Tibial artery (tissue), 4 donors: ENCODE data around the gene EPHB3.

Experiments used
- DNase-seq, 2 donors: peaks; one replicate each; pipeline ENCODE4 v3.0.0-alpha.2; 2019
- H3K27ac ChIP-seq, 2 donors: fragments of 200-600 bp; sonication (generic) in 1 of 2; 1 replicate in 1 of 2; 2 replicates in 1 of 2; pipeline ENCODE4 v1.5.1; 2018 to 2019; ENCODE audit warnings: mild to moderate bottlenecking in 1 of 2
- H3K27me3 ChIP-seq, 2 donors: fragments of 200-600 bp; sonication (generic) in 1 of 2; one replicate each; pipeline versions ENCODE4 v1.5.1 to v1.6.0; 2016 to 2019
- H3K36me3 ChIP-seq, 3 donors: fragments of 200-600 bp; sonication (generic) in 2 of 3; one replicate each; pipeline ENCODE4 v1.5.1; 2016 to 2019; ENCODE audit warnings: mild to moderate bottlenecking in 2 of 3
- H3K4me1 ChIP-seq, 4 donors: fragments of 200-600 bp; sonication (generic) in 2 of 4; 1 replicate in 3 of 4; 2 replicates in 1 of 4; pipeline ENCODE4 v1.5.1; 2016 to 2019
- H3K4me3 ChIP-seq, 2 donors: fragments of 200-600 bp; sonication (generic) in 1 of 2; 1 replicate in 1 of 2; 2 replicates in 1 of 2; pipeline ENCODE4 v1.5.1; 2018 to 2019; ENCODE audit warnings: mild to moderate bottlenecking in 2 of 2
- H3K9me3 ChIP-seq, 3 donors: fragments of 200-600 bp; sonication (generic) in 1 of 3; one replicate each; pipeline ENCODE4 v1.5.1; 2016 to 2019
- intact Hi-C: fragments of 100-400 bp; cut with DNase I; formaldehyde crosslinking; loops from one replicate; pipeline ENCODE4 v1.15.0; 2023; ENCODE audit warnings: low total_unique reads
- TF ChIP-seq, protein P1 (sequence below), 2 experiments: fragments of 200-600 bp in 1 of 2; fragments of 450-650 bp in 1 of 2; IDR thresholded peaks; one replicate each; pipeline ENCODE4 v1.5.1; 2017 to 2019; ENCODE audit warnings: antibody characterized with exemption in 2 of 2, mild to moderate bottlenecking in 1 of 2, moderate library complexity in 1 of 2

EPHB3 gene

DNA sequence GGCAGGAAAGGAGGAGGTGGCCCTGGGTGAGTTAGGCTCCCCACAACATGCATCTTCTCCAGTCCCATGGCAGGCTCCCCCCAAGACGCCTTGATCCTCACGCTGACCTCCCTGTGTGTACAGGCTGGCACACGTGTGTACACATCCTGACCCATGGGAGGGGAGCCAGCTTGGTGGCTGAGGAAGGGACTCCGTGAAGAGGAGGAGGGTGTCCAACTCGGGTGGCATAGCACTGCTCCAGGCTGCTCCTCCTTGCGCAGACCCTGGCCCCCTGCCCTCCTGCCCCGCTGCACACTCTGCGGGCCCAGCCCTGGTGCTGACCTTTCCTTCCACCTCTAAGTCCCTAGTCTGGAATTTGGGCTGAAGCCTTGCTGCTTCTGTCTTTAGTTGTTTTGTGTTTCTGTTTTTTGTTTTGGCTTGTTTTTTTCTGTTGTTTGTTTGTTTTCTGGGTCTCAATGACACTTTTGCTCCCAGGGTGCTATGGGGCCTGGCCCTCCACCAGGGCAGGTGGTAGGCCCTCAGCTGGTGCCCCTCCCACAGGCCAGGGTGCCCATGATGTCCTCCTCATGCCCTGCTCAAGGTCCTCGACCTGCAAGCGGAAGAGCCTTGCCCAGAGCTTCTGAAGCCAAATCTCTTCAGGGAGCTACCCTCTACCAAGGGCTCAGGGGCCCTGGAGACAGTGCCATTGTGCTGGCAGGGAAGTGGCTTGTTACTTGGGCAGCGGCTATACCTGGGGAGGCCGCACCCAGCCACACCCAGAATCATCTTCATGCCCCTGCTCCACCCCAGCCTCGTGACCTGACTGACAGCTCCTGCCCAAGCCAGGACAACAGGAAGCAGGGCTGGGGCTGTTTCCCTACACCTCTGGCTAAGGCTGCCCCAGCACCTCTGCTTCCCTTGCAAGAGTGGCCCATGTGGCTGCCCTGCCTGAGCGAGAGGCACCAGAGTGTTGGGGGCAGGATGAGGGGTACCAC, 5.1 kb downstream of the EPHB3 start:
- H3K4me3 ChIP-seq, result no peak overlapping the region
- TF ChIP-seq, protein P1, sequence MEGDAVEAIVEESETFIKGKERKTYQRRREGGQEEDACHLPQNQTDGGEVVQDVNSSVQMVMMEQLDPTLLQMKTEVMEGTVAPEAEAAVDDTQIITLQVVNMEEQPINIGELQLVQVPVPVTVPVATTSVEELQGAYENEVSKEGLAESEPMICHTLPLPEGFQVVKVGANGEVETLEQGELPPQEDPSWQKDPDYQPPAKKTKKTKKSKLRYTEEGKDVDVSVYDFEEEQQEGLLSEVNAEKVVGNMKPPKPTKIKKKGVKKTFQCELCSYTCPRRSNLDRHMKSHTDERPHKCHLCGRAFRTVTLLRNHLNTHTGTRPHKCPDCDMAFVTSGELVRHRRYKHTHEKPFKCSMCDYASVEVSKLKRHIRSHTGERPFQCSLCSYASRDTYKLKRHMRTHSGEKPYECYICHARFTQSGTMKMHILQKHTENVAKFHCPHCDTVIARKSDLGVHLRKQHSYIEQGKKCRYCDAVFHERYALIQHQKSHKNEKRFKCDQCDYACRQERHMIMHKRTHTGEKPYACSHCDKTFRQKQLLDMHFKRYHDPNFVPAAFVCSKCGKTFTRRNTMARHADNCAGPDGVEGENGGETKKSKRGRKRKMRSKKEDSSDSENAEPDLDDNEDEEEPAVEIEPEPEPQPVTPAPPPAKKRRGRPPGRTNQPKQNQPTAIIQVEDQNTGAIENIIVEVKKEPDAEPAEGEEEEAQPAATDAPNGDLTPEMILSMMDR (IDR thresholded peaks at IDR 0.05), result no peak
- no peaks in the 10 kb centered on the region for H3K9me3 ChIP-seq
- no peaks in the 10 kb centered on the region for H3K27me3 ChIP-seq
- intact Hi-C loops, result loop anchor here (5.0 kb wide), 1 partner anchor 146 kb away; the partner anchor contains the start of gene MAGEF1
- peak overlapping the region; percentile 38 to 73 for H3K27ac ChIP-seq
- DNase-seq, result no peak
- H3K36me3 ChIP-seq, result no peaks in the 10 kb centered on the region
- H3K4me1 ChIP-seq, result peaks cover 0 to 73% (median 33%) of the 10 kb centered on the region in 4 donors

DNA sequence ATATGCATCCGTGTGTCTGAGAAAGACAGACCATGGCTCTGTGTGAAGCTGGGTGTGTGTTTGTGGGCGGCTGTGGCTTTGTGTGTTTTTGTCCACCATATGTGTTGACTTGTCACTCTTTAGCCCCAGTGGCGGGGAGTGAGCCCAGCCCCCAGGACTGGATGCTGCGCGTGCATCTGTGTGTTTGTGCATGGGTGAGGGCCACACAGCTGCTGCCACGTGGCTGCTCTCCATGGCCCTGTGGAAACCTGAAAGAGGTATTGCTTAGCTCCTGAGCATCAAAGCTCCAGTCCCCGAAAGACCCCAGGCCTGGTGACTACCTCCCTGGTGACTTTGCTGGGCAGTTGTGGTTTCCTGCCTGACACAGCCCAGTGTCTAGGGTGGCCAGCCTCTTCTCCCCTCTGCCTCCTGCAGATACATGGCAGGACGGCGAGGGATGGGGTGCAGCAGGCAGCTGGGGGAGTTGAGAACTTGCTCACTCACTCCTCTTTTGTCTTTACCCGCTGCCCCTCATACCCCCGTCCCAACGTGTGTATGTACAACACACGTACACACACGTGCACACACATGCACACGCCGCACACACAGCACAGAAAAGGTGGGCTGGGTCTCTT, 6.5 kb downstream of the EPHB3 start:
- Histone ChIP-seq H3K4me1 (peaks cover 0 to 66% (median 23%) of the 10 kb centered on the region in 4 donors), H3K9me3 (no peaks in the 10 kb centered on the region), H3K27ac (peak overlapping the region; percentile 54 to 65), H3K27me3 (no peaks in the 10 kb centered on the region), H3K4me3 (peak overlapping the region; percentile 55 to 63), H3K36me3 (peaks cover 0 to 8% (median 0%) of the 10 kb centered on the region in 3 donors)
- no peak for DNase-seq
- intact Hi-C loops, result loop anchor here (5.0 kb wide), 1 partner anchor 144 kb away; the partner anchor contains the start of gene MAGEF1
- TF ChIP-seq, protein P1 (IDR thresholded peaks at IDR 0.05), result no peak

DNA sequence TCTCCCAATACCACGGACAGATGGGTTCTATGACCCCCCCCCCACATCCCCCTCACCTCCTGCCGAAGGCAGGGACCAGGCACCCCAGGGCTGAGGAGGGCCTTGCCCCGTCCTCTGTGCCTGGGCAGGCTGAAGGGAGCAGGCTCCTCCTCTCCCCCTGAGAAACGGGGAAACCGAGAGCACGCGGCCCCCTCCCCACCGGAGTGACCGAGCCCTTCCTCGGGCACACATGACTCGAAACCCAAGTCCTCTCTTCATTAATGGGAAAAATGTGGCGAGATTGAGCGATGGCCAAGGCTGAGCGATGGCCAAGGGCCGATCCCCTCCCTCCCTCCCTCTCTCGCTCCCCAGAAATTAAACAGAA, 7.0 kb downstream of the EPHB3 start:
- Histone ChIP-seq H3K27me3 (no peaks in the 10 kb centered on the region), H3K36me3 (peaks cover 0 to 12% (median 0%) of the 10 kb centered on the region in 3 donors), H3K4me1 (peaks cover 0 to 65% (median 22%) of the 10 kb centered on the region in 4 donors), H3K9me3 (no peaks in the 10 kb centered on the region), H3K4me3 (peak overlapping the region; percentile 55 to 63), H3K27ac (peak overlapping the region; percentile 54 to 65)
- no peak for DNase-seq
- intact Hi-C loops, result loop anchor here (5.0 kb wide), 1 partner anchor 144 kb away; the partner anchor contains the start of gene MAGEF1
- TF ChIP-seq, protein P1 (IDR thresholded peaks at IDR 0.05), result no peak

DNA sequence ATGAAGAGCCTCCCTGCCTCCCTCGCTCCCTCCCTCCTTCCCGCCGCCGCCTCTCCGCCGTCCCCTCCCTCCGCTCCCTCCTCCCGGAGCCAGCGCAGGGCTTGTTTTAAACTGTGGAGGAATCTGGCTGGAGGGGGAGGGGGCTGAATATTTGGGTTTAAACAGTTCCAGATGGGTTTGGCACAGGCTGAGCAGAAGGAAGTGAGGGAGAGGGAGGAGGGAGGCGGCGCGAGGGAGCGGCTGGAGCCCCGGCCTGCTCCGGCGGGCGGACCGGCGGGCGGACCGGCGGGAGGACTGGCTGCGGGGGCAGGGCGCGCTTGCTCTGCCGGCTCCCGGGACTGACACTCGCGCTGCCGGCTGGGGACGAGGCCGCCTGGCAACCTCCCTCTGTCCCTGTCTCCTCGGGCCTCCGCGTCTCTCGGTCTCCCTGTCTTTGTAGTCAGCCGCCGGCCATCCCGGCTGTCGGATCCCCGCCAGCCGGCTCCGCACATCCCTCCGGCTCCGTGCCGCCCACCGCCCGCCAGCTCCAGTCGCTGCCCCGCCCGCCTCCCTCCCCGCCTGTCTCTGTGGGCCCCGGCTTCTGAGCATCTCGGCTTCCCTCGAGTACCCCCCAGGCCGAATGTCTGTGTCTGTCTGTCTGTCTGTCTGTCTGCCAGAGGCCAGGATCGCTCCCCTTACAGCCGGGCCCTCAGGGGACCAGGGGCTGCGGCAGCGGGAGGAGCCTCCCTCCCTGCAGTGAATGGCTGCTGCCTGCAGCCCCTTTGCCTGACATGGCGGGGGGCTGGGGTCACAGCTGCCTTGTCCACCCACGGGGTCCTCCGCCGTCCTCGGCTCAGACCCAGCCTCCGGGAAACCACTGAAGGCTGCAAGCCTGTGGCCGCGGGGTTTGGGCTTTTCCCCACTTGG, 7.6 kb downstream of the EPHB3 start:
- Histone ChIP-seq H3K9me3 (no peaks in the 10 kb centered on the region), H3K4me1 (peaks cover 0 to 62% (median 22%) of the 10 kb centered on the region in 4 donors), H3K36me3 (peaks cover 0 to 12% (median 0%) of the 10 kb centered on the region in 3 donors), H3K27ac (peak overlapping the region; percentile 54 to 65), H3K4me3 (peak overlapping the region; percentile 55 to 63), H3K27me3 (no peaks in the 10 kb centered on the region)
- peak; percentile 87 to 89 for DNase-seq
- intact Hi-C loops, result loop anchor here (5.0 kb wide), 1 partner anchor 143 kb away; the partner anchor contains the start of gene MAGEF1
- TF ChIP-seq, protein P1 (IDR thresholded peaks at IDR 0.05), result no peak

DNA sequence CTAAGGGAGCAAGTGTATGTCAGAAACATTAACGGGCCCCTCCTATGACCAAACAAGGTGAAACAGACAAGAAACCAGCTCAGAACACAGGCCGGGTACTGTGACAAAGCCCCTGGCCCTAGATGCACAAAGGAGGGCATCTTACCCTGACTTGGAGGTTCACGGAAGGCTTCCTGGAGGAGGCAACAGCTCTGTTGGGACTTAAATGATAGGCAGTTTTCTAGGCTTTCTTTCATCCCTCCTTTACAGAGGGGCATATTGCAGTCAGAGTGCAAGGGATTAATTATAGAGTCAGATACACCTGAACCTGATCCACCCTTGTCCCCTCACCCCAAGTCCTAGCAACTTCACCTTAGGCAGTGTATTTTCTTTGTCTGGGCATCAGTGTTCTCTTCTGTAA, 8.4 kb downstream of the EPHB3 start:
- intact Hi-C loops, result no loop called here
- no peak for DNase-seq
- Histone ChIP-seq H3K36me3 (peaks cover 0 to 12% (median 0%) of the 10 kb centered on the region in 3 donors), H3K4me1 (peaks cover 0 to 59% (median 22%) of the 10 kb centered on the region in 4 donors), H3K9me3 (no peaks in the 10 kb centered on the region), H3K27me3 (no peaks in the 10 kb centered on the region), H3K27ac (peak overlapping the region in 1 of 2 donors; percentile 65), H3K4me3 (no peak overlapping the region)
- TF ChIP-seq, protein P1 (IDR thresholded peaks at IDR 0.05), result no peak
